Dermis blood vessel endothelial cell (primary cell): ENCODE results near the gene CDK5. TPM values are rescaled to one million over a fixed set of nuclear protein-coding genes. Genes with fewer than 3 reads are reported as not detected.

Source experiments
- DNase-seq: peaks from one replicate; pipeline ENCODE4 v3.0.0; 2010
- total RNA-seq: library from RNA; depleted of rRNA; stranded (reverse); fragments of >200 nt; gene quantifications from 2 replicates; pipeline ENCODE4 v1.2.3, GENCODE V29; 2014

The CDK5 gene
- total RNA-seq, 1 donor from 2014 or later, result 14.1 TPM

- no peak for DNase-seq
Observed at GRCh38 chr7:151071032-151071866, 13.6 kb upstream of the CDK5 start.

GRCh38 chr7:151070574-151070960 lies 12.9 kb upstream of the CDK5 start:
- DNase-seq, result no peak

DNA sequence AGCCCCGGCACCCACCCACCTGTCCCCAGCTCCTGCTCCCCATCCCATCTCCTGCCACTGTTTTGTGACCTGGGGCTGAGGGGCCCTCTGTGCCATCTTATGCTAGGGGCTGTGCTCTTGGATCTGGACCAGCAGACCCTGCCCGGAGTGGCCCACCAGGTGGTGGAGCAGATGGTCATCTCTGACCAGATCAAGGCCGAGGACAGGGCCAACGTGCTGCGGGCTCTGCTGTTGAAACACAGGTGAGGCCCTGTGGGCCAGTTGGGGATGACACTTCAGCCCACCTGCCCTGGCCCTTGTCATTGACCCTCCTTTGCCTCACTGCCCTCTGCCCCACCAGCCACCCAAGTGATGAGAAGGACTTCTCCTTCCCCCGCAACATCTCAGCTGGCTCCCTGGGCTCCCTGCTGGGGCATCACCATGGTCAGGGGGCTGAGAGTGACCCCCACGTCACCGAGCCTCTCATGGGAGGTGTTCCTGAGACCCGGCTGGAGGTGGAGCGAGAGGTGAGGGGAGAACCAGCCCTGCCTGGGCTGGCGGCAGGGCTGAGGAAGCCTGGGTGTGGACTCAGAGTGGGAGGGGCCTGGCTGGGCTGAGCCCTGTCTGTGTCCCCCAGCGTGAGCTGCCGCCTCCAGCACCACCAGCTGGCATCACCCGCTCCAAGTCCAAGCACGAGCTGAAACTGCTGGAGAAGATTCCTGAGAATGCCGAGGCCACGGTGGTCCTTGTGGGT lies 12.3 kb upstream of the CDK5 start:
- DNase-seq, result no peak

DNA sequence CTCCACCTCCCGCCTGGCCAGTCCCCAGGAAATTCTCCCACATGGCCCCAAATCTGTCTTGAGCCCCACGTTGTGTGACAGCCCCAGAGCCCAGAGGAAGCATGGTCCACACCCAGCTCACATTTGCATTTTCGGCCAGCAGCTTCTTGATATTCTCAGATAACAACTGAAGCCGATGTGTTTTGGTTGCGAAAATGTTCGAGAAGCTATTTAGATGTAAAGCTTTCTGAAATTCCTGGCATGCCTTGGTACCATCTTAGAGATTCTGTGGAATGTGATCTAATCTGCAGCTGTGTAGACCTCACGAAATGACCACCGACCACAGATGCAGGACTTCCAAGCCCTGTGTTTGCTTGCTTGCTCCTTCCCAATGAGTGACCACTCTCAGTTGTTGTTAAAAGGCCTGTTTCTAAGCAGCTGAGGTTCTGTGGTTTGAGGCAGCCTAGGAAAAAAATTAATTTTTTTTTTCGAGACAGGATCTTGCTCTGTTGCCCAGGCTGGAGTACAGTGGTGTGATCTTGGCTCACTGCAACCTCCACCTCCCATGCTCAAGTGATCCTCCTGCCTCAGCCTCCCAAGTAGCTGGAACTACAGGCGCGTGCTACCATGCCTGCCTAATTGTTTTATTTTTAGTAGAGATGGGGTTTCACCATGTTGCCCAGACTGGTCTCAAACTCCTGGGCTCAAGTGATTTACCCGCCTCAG lies 10.5 kb upstream of the CDK5 start:
- no peak for DNase-seq

GRCh38 chr7:151066273-151066974 lies 8.7 kb upstream of the CDK5 start:
- no peak for DNase-seq

- DNase-seq, result no peak
Observed at GRCh38 chr7:151065516-151065915, 7.8 kb upstream of the CDK5 start.

GRCh38 chr7:151064993-151065392 lies 7.3 kb upstream of the CDK5 start:
- no peak for DNase-seq

DNA sequence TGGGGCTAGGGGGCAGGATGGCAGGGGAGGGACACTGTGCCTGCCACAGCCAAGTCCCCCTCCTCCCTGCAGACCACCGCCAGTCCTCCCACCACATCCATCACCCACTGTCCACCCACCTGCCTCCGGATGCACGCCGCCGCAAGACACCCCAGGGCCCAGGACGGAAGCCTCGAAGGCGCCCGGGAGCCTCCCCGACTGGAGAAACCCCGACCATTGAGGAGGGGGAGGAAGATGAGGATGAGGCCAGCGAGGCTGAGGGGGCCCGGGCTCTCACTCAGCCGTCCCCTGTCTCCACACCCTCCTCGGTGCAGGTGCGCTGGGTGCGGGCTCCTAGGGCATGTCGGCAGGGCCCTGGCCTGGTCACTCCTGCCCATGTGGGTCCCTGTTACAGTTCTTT lies 6.8 kb upstream of the CDK5 start:
- DNase-seq, result no peak

DNA sequence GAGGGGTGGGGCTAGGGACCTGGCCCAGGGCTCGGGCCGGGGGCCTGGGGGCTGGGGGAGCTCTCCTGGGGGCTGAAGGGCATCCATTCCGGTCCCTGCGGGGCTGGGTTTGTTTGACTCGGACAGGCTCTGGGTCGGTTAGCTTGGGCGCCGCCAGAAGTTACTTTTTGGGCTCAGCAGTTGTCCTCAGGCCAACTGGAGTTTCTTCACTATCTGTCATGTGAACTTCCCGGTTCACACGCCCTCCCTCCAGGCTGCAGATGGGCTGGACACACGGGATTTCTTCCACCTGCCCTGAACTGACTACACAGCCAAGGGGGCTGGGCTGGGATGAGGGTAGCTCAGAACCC lies 5.5 kb upstream of the CDK5 start:
- no peak for DNase-seq

DNA sequence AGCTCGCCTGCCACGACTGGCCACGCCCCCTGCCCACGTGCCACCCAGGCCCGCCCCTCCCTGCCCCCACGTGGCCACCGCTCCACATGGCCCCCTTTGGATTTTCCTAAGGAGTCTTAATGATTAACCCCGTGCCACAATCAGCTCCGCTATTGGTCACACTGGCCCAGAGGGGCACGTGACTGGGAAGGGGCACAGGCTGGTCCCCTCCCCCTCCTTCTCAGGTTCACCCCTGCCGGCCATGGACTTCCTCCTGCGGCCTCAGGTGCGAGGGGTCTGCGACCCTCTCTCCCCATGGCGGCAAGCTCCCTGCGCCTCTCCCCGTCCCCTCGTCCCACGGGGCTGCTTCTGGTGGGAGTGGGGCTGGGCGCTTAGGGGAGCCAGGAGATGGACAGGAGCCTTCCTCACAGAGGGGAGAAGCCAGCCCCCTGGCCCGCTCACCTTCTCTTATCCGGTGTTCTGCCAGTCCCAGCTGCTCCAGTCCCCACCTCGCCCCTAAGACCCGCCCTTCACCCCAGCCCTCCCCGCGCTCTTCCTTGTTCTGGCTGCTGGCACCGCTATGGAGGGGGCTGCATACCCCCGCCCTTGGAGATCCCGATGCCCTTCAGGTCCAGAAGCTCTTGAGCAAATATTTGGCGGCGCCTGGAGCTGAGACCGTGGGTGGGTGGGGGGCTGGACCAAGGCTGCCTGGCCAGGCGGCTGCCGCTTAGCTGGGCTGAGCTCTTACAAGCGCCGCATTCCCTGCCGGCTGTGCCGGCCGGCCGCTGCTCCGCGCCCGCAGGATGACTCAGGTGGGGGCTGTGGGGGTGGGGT lies 4.9 kb upstream of the CDK5 start:
- DNase-seq, result no peak

DNA sequence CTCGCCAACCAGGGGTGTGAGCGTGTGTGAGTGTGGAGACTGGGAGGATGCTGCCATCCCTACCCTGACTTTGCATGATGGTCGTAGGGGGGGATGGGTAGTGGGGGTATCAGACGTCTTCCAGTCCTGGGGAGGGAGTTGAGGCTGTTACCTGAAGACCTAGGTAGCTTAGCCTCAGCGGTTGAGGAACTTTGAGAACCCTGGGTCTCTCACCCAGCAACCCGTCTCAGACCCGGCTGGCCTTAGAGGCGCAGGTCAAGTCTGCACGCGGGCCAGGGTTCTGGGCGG lies 4.4 kb upstream of the CDK5 start:
- DNase-seq, result no peak

DNA sequence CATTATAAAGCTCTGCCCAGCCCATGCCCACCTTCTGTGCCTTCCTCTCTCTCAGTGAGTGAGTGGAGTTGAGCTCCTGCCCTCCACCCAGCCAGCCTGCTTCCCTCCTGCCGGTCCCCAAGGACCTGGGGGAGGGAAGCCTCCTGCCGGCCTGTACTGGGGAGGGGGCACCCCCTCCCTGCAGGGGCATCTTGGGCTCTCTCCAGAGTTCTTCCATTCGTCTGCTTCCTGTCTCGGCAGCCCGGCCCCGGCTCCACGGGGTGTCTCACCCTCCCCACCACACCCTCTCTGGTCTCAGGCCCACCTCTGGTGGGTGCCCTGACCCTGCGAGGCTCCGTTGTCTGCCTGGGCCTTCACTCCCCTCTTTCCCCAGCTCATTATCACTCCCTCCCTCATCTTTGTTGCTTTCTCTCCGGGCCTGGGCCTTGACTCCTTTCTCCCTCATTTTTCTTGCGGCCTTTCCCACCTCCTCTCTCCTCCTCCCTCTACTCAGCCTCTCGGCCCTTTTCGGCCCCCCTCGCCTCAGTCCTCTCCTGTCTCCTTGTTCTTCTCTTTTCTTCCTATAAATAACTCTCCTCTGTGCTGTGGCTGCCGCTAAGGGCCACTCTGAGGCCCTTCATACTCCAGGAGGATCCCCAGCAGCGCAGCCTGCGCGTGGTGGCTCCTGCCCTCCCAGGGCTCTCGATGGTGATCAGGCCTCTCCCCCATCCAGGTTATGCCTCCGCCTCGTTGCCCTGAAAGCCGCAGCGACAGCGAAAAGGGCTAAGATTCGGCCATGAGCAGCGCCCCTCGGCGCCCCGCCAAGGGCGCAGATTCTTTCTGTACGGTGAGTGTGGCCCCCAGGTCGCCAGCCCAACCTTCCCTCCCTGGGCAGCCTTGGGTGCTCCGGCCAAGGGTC lies 3.8 kb upstream of the CDK5 start:
- DNase-seq, result no peak

GRCh38 chr7:151060416-151061212 lies 2.9 kb upstream of the CDK5 start:
- DNase-seq, result peak; percentile 35

GRCh38 chr7:151060113-151060415 lies 2.4 kb upstream of the CDK5 start:
- no peak for DNase-seq

- DNase-seq, result peak; percentile 84
Observed at GRCh38 chr7:151059367-151060112, 1.8 kb upstream of the CDK5 start, which contains the start of gene SLC4A2. SLC4A2 (plus strand) TSS chr7:151059589; CDS start chr7:151061988, 2,399 bp downstream.

- DNase-seq, result peak; percentile 37
Observed at GRCh38 chr7:151058781-151059366, 1.2 kb upstream of the CDK5 start.

DNA sequence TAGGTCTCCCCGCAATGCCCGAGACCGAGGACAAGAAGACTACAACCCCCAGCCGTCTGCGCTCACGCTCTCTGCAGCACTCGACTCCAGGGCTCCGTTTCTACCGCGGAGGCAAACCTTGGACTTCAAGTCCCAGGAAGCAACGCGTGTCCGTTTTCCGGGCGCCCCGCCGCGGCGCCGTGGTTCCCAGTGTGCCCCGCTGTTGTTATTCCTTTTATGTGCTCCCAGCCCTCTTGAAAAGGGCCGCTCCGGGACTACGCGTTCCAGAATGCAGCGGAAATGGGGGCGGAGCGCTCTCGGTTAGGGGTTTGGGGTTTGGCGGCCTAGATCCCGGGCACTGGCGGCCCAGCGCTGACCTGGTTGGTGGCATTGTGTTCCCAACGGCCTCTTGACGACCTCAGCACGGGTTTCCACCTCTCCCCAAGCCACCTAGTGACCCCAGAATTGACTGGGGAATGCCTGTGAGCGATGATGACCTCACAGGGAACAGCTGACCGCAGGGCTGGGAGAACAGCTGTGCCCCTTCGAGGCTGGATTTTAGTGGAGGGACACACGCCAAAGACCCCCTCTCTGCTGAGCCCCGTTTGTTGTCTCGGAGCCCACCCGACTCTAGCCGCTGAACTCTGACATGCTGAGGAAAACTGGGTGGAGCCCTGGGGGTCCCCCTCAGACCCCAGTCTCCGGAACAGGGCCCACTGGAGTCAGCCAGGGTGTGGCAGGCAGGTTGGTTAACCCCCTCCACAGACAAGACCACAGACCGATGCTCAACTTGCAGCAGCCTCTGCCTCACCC lies 488 bp upstream of the CDK5 start:
- DNase-seq, result peak; percentile 100
